NCI-H1417 (cell line): ENCODE measurements around the gene GGTLC2.
"Not testable (repeated sequence)": the region's sequence is repeated elsewhere in the genome, so short reads cannot be mapped to it uniquely, and the experiment has no call there.

Source experiments
- DNase-seq, 3 experiments: peaks; one replicate each; lab custom pipeline; 2025; lab: John Stamatoyannopoulos, UW

Gene GGTLC2

DNA sequence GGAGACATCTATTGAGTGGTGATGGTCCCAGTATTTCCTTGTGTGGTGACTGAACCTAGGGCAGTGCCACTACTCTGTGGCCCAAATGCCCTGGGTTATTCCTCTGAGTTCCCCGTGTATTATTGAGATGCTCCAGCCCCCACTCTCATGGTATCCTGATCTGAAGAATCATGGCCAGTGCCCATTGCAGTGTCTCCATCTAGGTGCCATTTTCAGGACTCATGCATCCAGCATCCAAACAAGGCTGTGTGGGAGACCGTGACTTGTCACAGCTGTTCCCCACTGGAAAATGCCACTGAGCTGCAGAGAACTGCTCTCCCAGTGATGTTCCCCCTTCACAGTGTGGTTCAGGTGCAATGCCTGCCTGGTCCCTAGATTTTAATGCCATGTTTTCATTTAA lies 24.7 kb downstream of the GGTLC2 start:
- DNase-seq, result no peak

DNA sequence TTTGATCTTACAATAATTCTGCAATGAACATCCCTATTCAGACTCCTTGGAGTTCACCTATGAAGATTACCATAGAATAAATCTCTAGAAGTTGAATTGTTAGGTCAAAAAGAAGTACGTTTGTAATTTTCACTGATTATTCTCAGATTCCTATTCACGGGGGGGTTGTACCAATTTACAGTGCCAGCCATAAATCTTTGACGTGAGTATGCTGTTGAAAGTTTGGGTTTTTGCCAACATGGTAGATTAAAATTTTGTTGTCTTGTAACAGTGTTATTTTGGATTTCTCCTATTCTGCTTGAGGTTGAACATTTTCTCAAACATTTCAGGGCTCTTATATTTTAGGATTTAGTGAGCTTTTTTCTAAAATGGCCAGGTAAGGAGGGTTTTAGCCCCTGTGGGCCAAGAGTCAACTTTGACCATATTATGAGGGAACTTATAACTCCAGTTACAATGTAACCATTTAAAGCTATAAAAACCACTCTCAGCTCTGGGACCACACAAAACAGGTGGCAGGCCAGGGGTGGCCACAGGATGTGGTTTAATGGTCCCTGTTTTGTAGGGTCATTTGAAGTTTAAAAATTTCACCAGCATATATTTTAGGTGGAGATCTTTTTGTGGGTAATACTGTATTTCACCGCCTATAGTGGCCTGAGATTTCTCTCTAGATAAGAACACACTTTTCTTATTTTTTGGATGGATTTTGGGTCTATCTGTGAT lies 25.8 kb downstream of the GGTLC2 start:
- DNase-seq, result no peak

DNA sequence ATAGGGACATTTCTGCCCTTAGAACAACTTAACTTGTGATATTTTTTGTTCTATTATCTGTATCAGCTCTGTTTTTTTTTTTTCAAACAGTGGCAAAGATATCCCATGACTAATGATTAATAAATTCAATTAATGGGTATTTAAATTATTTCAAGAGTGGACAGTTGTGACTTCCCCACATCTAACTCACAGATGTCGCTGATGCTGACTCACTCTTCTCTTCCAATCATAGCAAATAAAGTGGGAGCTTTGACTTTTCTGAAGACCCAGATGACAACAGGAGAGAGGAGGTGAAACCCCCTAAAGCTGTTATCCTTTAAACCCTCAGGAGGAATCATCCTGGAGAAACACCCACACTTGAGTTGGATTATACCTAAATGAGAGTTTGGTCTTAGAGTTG lies 27.1 kb downstream of the GGTLC2 start:
- DNase-seq, result no peak

DNA sequence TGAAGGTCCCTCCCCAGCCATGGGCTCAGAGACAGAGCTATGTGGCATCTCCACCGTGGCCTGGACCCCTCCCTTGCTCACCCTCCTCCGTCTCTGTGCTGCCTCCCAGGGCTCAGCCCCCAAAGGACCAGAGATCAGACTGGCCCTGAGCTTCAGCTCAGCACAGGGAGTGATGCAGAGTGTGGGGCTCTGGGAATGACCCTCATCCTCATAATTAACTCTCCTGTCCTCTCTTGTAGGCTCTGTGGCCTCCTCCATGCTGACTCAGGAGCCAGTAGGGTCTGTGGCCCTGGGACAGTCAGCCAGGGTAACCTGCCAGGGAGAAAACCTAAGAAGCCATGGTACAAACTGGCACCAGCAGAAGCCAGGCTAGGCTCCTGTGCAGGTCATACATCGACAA lies 28.7 kb downstream of the GGTLC2 start:
- no peak for DNase-seq

DNA sequence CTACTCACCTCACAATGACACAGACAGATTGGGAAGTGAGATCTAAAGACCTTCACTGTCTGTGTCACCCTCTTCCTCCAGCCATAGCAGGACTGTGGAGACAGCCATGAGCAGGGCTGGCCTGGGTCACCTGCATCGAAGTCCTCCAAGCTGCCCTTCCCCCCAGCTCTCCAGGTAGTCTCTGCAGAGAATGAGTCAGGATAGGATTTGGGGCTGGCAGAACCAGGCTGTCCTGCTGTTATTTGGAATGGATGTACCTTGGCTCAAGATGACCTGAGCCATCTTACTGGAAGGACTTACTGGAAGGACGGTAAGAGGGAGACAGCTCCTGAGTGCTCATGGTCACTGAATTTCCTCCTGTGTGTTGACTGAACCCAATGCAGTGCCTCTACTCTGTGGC lies 29.2 kb downstream of the GGTLC2 start:
- no peak for DNase-seq

DNA sequence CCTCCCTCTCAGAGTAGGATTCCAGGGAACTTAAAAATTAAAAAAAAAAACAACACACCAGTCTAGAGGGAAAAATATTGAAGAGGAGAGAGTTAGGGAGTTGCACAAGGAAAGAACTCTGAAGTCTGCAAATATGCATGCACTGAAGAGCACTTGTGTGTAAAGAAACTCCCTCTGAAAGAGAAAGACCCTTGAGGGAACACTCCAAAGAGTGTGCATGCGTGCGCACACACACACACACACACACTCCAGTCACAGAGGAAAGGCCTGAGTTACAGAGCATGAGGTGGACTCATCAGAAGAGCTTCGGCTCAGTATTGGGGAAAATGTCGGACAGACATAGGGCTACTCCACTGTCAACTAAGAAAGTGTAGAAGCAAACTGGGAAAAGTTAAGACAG lies 30.1 kb downstream of the GGTLC2 start:
- DNase-seq, result peak in 1 of 3 experiments; percentile 33

DNA sequence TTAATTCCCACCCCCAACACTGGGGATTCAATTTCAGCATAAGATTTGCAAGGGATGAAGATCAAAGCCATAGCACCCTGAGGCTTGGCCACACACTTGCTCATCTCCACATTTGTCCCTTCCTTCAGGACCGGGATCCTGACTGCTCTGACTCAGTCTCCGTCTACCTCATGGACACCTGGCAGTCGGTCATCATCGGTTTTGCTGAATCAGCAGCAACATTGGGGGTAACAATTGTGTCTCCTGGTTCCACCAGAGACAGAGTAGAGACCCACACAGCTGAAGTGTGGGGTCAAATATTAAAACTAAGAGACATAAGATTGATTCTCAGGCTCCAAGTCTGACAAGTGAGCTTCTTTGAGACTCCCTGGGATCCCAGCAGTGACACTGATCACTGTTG lies 34.6 kb downstream of the GGTLC2 start:
- DNase-seq, result no peak

DNA sequence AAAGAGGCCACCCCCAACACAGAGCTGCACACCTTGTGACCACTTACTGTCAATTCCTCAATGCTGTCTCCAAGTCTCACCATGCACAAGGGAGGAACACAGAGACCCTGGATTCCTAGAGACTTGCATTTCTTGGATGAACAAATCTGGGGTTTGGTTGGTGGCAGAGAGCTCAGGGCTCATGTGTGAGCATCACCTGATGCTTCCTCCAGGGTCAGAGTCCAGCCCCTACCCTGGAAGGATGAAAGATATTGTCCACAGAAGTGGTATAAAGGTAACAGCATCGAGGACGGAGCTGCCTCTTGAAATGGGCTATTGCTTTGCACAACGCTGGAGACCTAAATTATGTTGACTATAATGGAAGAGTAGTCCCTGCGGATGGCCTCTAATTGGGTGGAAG lies 36.0 kb downstream of the GGTLC2 start:
- DNase-seq, result no peak

DNA sequence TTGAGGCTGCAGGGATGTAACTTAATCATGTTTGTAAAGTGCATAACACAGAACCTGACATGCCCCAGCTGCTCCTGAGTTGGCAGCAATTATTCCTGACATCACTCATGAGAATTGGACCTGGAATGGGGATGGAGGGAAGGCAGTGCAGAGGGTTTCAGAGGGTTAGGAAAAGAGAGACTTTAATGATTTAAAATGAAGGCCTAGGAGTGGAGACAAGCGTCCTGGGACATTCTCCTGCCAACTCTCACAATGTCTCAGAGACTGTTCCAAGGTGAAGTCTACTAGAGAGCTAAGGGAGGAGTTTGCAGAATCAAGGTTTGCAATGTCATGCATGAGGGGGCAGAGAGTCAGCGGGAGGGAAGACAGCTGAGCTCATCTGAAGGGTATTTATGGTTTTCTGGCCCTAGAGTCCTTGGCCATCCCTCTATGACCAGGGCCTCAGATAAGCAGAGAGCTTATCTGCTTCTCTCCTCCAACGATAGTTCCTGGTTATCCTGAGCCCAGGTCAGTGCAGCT lies 36.9 kb downstream of the GGTLC2 start:
- peak in 1 of 3 experiments; percentile 30 for DNase-seq

DNA sequence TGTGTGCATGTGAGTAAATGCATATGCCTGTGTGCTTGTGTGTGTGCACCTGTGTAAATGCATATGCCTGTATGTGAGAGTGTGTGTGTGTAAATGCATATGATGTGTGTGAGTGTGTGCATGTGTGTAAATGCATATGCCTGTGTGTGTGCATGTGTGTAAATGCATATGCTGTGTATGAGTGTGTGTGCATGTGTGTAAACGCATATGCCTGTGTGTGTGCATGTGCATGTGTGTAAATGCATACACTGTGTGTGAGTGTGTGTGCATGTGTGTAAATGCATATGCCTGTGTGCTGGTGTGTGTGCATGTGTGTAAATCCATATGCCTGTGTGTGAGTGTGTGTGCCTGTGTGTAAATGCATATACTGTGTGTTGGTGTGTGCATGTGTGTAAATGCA lies 37.8 kb downstream of the GGTLC2 start:
- DNase-seq, result no peak

DNA sequence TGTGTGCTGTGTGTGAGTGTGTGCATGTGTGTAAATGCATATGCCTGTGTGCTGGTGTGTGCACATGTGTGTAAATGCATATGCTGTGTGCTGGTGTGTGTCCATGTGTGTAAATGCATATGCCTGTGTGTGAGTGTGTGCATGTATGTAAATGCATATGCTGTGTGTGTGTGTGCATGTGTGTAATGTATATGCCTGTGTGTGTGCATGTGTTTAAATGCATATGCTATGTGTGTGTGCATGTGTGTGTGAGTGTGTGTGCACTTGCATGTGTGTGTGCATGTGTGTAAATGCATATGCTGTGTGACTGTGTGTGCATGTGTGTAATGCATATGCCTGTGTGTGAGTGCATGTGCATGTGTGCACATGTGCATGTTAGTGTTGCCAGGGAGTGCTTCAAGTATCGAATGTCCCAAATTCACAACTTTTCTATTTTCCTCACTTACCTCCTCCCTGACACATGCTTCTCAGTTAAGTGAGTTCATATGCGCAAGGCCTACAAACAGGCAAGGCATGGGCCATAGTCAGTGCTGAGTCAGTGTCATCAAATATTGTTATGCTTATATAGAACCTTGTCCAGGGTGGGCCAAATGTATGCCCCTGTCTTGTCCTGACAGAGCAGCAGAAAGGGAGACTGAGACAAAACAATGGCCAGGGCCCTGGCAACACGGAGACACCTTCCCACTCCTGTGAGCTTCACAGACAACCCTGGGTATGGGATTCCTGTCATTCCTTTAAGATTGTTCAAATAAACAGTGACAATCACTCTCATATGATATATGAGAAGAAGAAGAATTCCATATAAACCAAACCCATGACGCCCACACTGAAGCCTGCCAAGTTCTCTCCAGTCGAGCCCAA lies 38.6 kb downstream of the GGTLC2 start:
- no peak for DNase-seq

DNA sequence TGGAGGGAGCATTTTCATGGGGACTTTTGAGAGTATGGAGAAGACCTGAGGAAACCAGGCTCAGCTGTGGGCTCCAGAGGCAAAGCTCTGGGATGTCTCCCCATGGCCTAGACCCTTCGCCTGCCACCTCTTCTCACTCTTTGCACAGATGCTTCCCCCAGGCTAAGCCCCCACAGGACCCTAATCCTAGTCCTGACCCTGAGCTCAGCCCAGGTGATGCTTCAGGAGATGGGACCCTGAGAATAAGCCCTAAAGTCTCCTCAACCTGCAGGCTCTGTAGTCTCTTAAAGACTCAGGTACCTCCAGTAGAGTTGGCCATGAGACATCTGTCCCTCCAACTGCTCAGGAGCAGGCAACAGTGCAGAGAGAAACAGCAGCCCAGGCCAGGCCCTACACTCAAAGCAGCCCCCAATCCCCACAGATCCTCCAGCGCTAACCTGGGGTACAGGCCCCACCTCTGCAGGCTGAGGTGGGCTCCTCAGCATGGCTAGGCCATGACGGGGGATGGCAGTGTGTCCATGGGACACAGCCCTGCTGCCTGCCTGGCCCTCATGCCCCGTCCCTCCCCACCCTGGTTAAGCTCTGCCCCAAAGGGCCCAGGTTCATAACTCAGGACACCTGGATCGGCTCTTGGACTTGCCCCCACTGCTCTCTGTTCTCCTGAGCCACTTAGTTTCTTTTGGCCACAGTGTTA lies 39.4 kb downstream of the GGTLC2 start:
- no peak for DNase-seq

DNA sequence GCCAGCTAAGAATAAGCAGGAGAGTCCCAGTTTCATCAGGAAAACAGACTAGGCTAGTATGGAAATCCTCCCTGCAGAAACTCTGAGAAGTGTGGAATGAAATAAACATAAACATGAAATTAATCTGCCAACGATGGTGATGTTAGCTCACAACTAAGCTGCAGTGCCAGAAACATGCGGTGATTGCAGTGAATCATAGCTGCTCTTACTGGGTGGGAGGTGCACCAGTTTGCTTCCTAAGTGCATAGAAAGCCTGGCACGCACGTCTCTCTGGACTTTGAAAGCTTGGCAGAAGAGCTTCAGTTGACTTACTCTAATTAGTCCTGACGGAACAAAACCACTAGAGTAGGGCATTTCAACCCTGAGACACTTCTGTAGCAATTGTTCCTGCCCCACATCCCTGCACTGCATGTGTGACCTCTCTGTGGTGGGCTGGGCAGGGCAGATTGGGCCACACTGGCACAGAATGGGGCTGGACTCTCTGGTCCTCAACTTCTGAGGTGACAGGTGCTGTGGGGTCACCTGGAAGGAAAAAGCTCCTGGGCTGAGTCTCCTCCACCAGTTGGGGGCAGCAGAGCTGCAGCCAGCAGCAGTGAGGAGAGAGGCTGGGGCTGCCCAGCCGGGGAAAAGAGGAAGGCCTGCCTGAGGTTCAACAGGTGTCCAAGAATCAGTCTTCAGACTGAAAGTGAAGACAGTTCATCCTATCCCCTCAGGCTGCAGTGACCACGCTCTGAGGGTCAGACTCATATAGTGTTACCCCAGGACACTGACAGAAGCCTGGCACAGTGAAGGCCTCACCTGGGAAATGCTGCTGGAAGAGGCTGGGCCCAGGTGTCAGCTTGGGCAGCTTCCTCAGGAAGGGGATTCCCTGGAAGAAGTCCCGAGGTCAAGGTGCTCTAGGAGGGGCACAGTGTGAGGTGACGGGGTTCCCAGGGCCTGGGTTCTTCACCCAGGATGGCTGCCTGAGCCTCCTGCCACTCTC lies 40.5 kb downstream of the GGTLC2 start:
- peak in 2 of 3 experiments; percentile 4 to 5 for DNase-seq

DNA sequence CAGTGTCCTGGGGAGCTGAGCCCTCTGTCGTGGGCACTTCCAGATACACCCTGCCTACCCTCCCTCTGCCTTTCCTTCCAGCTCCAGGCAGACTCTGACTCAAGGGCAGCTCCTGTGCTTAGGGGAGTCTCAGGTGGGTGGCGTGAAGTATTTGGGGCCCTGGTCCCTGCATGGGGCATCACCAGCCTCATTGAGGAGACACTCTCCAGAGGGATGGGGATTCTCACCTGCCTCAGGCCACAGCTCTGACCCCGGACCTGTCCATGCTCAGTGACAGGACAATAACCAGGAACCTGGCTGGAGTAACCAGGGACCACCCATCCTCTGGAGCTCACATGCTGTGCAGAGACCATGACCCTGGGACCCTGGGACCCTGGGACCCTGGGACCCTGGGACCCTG lies 41.2 kb downstream of the GGTLC2 start:
- DNase-seq, result no peak

DNA sequence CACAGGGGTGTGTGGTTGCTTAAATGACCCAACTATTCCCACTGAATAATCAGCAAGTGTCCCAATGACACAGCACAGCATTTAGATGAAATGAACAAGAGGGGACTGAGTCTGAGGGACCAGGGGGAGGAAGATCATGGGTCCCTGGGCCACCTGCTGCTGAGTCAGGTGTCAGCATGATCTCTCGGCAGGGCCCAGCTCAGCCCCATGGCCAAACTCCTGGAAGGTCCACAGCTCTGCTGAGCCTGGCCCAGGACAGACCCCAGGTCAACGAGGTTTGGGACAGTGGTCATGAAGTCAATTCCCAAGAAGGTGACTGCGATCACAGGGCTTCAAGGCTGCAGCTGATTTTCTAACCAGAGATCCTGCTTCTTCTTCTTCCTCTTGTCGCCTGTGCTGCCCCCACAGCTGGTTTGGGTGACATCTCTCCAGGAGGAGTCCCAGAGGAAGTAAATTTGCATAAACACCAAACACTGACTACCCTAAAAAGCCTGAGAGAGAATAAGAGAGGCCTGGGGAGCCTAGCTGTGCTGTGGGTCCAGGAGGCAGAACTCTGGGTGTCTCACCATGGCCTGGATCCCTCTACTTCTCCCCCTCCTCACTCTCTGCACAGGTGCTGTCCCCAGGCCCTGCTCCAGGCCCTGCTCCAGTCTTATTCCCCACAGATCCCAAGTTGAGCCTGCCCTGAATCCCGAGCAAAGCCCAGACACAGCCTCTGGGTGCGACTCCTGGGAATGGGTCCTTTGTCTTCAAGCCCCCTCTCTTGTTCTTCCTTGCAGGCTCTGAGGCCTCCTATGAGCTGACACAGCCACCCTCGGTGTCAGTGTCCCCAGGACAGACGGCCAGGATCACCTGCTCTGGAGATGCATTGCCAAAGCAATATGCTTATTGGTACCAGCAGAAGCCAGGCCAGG lies 42.0 kb downstream of the GGTLC2 start:
- not testable (repeated sequence) for DNase-seq

DNA sequence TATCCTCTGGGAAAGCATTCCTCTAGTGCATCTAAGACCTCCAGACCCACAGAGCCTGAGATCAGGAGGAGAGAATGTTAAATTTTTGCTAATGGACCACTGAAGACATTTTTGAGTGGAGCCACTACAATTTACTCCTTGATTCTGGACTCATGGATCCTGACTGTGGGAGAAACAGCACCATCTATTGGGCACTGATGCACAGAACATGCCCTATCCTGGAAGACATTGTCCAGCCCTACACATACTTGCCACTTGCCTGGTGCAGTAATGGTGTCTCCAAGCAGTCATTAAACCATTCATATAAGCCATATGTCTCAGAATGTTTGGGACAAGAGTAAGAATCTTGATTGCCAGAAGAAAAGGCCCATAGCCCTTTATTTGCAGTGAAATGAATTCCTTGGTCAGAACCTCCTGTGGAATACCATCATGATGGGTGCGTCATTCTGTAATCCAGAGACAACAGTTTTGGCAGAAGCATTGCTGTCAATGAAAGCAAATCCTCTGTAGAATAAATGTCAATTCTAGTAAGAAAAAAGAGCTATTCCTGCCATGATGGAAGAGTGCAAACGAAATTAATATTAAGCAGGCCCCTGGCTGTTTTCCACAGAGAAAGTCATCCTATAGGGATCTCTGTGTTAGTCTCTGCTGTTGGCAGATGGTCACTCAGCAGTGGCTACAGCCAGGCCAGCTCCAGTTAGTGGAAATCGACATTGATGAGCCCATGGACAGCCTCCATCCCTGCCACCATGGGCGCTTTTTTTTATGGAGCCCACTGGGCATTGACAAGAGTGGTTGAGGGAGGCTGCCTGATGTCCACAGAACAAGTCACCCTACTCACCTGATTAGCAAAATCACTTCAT lies 43.5 kb downstream of the GGTLC2 start:
- peak; percentile 16 to 56 (median 50) for DNase-seq

DNA sequence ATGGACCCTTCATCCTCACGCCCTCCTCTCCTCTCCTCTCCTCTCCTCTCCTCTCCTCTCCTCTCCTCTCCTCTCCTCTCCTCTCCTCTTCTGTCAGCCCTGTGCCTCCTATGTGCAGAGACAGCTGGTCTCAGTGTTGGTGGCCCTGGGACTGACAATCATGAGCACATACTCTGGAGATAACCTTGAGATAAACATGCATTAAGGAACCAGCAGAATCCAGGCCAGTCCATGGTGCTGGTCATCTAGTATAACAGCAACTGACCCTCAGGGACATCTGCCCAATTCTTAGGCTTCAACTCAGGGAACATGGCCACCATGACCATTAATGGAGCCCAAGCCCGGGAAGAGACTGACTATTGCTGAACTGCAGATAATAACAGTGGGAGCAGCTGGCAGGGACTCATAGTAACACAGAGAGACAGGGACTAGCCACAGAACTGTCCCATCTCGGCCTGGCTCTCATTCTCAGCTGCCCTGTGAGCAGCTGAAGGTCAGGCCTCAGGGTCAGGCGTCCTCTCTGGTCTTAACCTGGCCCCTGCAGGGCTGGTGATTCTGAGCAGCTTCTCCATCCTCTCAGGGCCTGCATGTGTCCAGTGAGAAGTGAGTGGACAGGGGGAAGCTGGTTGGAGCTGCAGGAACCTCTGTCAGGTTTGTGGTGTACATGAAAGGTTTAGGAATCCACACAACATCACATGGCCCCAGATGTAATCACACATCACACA lies 45.4 kb downstream of the GGTLC2 start:
- no peak for DNase-seq

DNA sequence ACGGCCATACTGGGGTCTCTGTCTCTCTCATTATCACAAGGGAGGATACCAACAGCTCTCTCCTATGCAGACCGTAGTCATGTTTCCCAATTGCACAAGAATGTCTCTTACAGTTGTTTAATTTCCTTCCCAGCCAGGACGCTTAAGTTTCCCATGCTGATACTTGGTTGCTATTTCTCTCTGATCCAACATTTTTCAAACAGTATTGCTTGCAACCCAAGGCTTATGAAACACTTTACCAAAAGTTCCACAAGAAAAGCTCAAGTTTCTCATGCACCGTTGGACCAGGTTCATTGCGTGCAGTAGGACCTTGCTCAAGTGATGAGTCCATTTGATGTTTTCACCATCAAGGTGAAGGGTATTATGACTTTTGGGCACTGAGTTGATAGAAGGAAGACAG lies 46.6 kb downstream of the GGTLC2 start:
- no peak for DNase-seq
